Lung (tissue), 12 donors: ENCODE measurements around the gene CEP63. TPM values are rescaled to one million over a fixed set of nuclear protein-coding genes. Genes with fewer than 3 reads are reported as not detected.

Experiments used
- ATAC-seq: fragments of 200-7000 bp; cut with Tn5 transposase; one replicate; pipeline ENCODE4 v1.9.1; 2020; ENCODE audit warnings: moderate number of reproducible peaks; ENCODE audit not compliant: insufficient read depth, low FRiP score
- DNase-seq, 3 donors: peaks; one replicate each; pipeline ENCODE4 v3.0.0-alpha.2; 2013 to 2017
- H3K27ac ChIP-seq, 2 donors: one replicate each; pipeline ENCODE4 v1.5.1; 2013; ENCODE audit warnings: mild to moderate bottlenecking in 2 of 2, moderate library complexity in 2 of 2, control low read depth in 1 of 2, inconsistent platforms in 1 of 2, low read depth in 1 of 2, low read length in 1 of 2
- H3K27me3 ChIP-seq, 3 donors: one replicate each; pipeline ENCODE4 v1.5.1; 2013; ENCODE audit warnings: low read length in 2 of 3; ENCODE audit not compliant: control insufficient read depth in 3 of 3, insufficient read depth in 3 of 3
- H3K36me3 ChIP-seq, 4 donors: one replicate each; pipeline ENCODE4 v1.5.1; 2013; ENCODE audit warnings: low read length in 4 of 4, mild to moderate bottlenecking in 1 of 4, moderate library complexity in 1 of 4; ENCODE audit not compliant: control insufficient read depth in 4 of 4, insufficient read depth in 4 of 4
- H3K4me1 ChIP-seq, 5 donors: one replicate each; pipeline ENCODE4 v1.5.1; 2013; ENCODE audit warnings: low read length in 5 of 5, mild to moderate bottlenecking in 2 of 5, moderate library complexity in 1 of 5; ENCODE audit not compliant: control insufficient read depth in 5 of 5, insufficient read depth in 5 of 5
- H3K4me3 ChIP-seq: one replicate; pipeline ENCODE4 v1.5.1; 2013; ENCODE audit warnings: mild to moderate bottlenecking, control low read depth, moderate library complexity
- H3K9ac ChIP-seq, 2 donors: one replicate each; pipeline ENCODE4 v1.5.1; 2013; ENCODE audit warnings: low read length in 2 of 2, control low read depth in 1 of 2; ENCODE audit not compliant: insufficient read depth in 1 of 2
- H3K9me3 ChIP-seq, 4 donors: one replicate each; pipeline ENCODE4 v1.5.1; 2013; ENCODE audit warnings: low read length in 3 of 4, mild to moderate bottlenecking in 1 of 4, moderate library complexity in 1 of 4; ENCODE audit not compliant: control insufficient read depth in 4 of 4, insufficient read depth in 3 of 4
- CTCF ChIP-seq: IDR thresholded peaks from 2 replicates; pipeline ENCODE4 v1.5.1; 2012; ENCODE audit warnings: mild to moderate bottlenecking; ENCODE audit errors: control extremely low read depth, extremely low read depth
- WGBS, 2 donors: extraction: QIAGEN DNeasy Blood & Tissue Kit; methylation state at CpG; one replicate each; pipeline ENCODE4 v1.1.7; 2013; 5-methylcytosine and 5-hydroxymethylcytosine counted together
- polyA plus RNA-seq, 2 donors: library from polyadenylated mRNA; stranded (reverse); fragments of 200-250 nt; gene quantifications; one replicate each; pipeline ENCODE4 v1.2.1, GENCODE V29; 2013
- total RNA-seq, 2 donors: library from RNA; depleted of rRNA in 1 of 2; stranded (reverse); fragments of >200 nt in 1 of 2; gene quantifications; one replicate each; pipeline ENCODE4 v1.2.1, GENCODE V29; 2014 to 2021
- donor health status: control.
- donor health status: control.
- donor health status: Bipolar disorder and iron deficiency.
- donor health status: healthy.
- donor health status: DM: yes; HTN: yes; CAD: no.

Gene CEP63
- total and polyA plus RNA-seq, 4 donors, result 12.4 to 50.1 (median 18.2) TPM

DNA sequence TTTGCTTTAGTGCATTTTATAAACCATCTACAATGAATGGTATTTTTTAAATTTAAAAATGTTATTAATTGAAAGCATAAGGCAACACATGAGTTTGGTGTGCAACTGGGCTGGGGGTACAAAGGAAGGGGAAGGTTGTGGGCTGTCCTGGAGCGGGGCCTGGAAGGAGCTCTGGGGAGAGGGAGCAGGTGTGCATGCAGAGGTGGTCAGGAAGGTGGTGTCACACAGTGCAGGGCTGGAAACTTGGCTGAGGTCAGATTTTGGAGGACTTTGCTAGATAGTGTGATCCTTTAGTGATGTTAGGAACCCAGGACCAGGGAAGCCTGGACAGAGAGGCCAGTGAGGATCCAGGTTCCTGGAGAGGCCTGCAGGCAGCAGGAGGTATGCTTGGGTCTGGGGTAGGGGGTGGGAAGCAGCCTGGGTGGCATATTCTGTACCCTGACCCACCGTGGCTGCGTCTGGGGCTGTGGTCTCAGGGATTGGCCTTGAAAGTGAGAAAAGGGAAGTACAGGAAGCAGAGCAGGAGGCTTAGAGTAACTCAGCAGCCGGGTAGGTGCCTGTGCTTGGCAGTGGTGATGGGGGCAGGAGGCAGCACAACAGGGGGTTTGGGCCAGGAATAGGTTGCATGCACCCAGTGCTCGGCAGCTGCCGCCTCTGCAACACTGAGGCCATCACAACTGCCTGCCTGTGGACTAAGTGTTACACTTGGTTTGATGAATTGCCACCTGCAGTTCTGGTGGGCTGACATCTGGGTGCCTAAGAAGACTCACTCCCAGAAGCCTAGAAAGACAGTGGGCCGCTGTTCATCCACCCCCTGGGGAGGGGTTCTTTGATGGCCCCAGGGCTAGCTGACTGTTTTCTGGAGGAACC lies 132.0 kb downstream of the CEP63 start:
- H3K36me3 ChIP-seq, result no peaks in the 10 kb centered on the region
- H3K27me3 ChIP-seq, result no peaks in the 10 kb centered on the region
- no peak overlapping the region for H3K9ac ChIP-seq
- TF ChIP-seq CTCF, result no peak
- no peak overlapping the region for H3K27ac ChIP-seq
- 54 to 68% methylated on average over 7 of the region's 7 CpGs for WGBS, 2 donors
- no peak overlapping the region for H3K4me3 ChIP-seq
- DNase-seq (no peak), ATAC-seq (no peak)
- no peaks in the 10 kb centered on the region for H3K9me3 ChIP-seq
- no peaks in the 10 kb centered on the region for H3K4me1 ChIP-seq

DNA sequence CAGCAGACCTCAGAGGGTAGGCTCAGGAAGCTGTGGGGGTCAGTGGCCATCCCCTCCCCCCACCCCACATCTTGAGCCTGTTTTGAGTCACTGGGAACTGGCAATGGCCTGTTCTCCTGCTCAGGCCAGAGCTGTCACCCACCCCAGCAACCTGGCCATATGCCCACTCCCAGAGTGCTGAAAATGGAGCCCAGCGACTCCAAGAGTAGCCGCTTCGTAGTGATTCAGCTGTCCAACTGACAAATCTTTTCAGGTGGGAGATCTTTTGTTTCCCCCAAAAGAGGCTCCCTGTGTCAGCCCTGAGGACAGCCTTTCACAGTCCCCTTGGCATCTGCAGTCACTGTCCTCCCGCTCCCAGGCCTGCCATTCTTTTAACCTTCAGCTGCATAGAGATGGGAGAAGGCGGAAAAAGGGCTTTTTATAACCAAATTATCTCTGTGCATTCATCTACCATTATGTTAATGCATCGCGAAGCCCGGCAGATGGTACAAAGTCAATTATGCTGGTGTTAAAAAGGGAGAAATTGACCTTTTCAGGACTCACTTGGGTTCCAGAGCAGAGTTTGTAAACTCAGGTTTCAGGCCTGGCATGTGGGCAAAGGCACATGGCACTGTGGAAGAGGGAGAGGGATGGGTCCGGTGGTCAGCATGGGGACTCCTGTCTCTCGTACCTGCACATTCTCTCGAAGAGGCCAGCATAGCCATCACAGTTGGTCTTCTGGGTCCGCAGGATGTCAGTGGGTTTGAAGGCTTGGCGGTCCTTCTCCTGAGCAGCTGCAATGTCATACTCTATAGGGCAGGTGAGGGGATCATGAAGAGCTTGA lies 132.8 kb downstream of the CEP63 start:
- Histone ChIP-seq H3K9me3 (no peaks in the 10 kb centered on the region), H3K4me3 (no peak overlapping the region), H3K4me1 (no peaks in the 10 kb centered on the region), H3K27me3 (no peaks in the 10 kb centered on the region), H3K9ac (no peak overlapping the region), H3K36me3 (no peaks in the 10 kb centered on the region), H3K27ac (no peak overlapping the region)
- no peak for ATAC-seq
- DNase-seq, result no peak
- 96 to 99% methylated on average over 13 of the region's 13 CpGs for WGBS, 2 donors
- TF ChIP-seq CTCF, result no peak

DNA sequence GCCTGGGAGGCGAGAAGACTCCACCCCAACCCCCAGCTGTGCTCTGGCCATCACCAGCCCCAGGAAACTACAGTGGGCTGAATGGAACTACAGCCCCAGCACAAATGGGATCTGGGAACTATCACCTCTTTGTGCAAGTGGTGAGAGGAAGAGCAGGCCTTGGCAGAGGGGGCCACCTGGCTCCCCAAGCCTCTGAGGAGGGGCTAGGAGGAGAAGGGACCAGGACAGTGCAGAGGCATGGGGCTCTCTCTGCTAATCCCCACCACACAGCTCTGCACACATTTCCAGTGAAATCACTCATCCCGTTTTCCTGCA lies 133.4 kb downstream of the CEP63 start:
- no peaks in the 10 kb centered on the region for H3K27me3 ChIP-seq
- ATAC-seq (no peak), DNase-seq (no peak)
- no peaks in the 10 kb centered on the region for H3K4me1 ChIP-seq
- WGBS, 2 donors, result 91 to 98% methylated on average over 2 of the region's 2 CpGs
- TF ChIP-seq CTCF, result no peak
- no peak overlapping the region for H3K9ac ChIP-seq
- no peak overlapping the region for H3K27ac ChIP-seq
- no peaks in the 10 kb centered on the region for H3K36me3 ChIP-seq
- H3K9me3 ChIP-seq, result no peaks in the 10 kb centered on the region
- no peak overlapping the region for H3K4me3 ChIP-seq
